SIG-M5 treated with dmso at 0.1 percent for 504 hours (cell line): ENCODE results near the gene TSGA10.

Experiments used
- DNase-seq: peaks from one replicate; lab custom pipeline; 2025; ENCODE audit not compliant: unreplicated experiment; lab: John Stamatoyannopoulos, UW

Gene TSGA10

GRCh38 chr2:98948956-98949739 lies 205.6 kb downstream of the TSGA10 start:
- no peak for DNase-seq

DNA sequence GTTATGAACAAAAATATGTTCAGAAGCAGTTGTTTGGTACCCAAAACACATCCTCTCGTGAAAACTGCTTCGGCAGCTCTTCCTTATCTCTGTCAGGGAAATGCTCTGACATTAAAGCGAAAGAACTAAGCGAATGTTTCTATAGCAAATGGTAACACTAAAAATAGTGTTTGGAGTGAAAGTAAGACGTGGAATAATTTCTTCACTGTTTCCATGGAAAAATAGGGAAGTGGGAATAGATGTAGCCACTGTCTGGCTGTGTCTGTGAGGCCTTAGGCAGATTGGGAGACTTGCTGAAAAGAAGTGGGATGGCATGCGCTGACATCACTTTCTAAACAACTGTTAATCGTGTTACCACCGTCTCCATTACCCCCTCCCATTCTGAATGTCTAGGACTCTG lies 207.2 kb downstream of the TSGA10 start:
- no peak for DNase-seq
